DND-41 (cell line): ENCODE results near the gene GNLY.

Experiments used
- ATAC-seq: fragments of 200-7000 bp; cut with Tn5 transposase; 3 replicates; pipeline ENCODE4 v1.9.1; 2021; ENCODE audit warnings: low read depth; ENCODE audit not compliant: insufficient read depth
- DNase-seq: peaks from one replicate; pipeline ENCODE4 v3.0.0-alpha.2; 2020
- H2AFZ ChIP-seq: 2 replicates; pipeline ENCODE4 v1.6.0; 2012; ENCODE audit warnings: low read depth, low read length
- H3K27ac ChIP-seq: 2 replicates; pipeline ENCODE4 v1.5.1; 2012; ENCODE audit warnings: low read length, inconsistent platforms
- H3K27me3 ChIP-seq: fragments of 200-600 bp; sonication (generic); 2 replicates; pipeline ENCODE4 v1.6.0; 2012; ENCODE audit warnings: low read length, mild to moderate bottlenecking, inconsistent platforms; ENCODE audit not compliant: insufficient read depth, poor library complexity
- H3K36me3 ChIP-seq: 2 replicates; pipeline ENCODE4 v1.5.1; 2012; ENCODE audit warnings: low read length, inconsistent platforms; ENCODE audit not compliant: insufficient read depth
- H3K4me1 ChIP-seq: 2 replicates; pipeline ENCODE4 v1.5.1; 2012; ENCODE audit warnings: mild to moderate bottlenecking, low read length; ENCODE audit not compliant: insufficient read depth
- H3K4me2 ChIP-seq: 2 replicates; pipeline ENCODE4 v1.6.0; 2012; ENCODE audit warnings: mild to moderate bottlenecking, moderate library complexity, low read length, inconsistent platforms; ENCODE audit not compliant: insufficient read depth
- H3K4me3 ChIP-seq, 2 experiments: fragments of 200-600 bp in 1 of 2; shearing (Covaris generic) in 1 of 2; 2 replicates each; pipeline ENCODE4 v1.5.1; 2012 to 2016; ENCODE audit warnings: inconsistent platforms in 2 of 2, low read length in 2 of 2, mild to moderate bottlenecking in 2 of 2, low read depth in 1 of 2, moderate library complexity in 1 of 2
- H3K79me2 ChIP-seq: 2 replicates; pipeline ENCODE4 v1.6.0; 2012; ENCODE audit warnings: low read length, inconsistent platforms; ENCODE audit not compliant: insufficient read depth
- H3K9ac ChIP-seq: 2 replicates; pipeline ENCODE4 v1.6.0; 2012; ENCODE audit warnings: low read depth, mild to moderate bottlenecking, inconsistent platforms, low read length, moderate library complexity
- H3K9me3 ChIP-seq: 2 replicates; pipeline ENCODE4 v1.5.1; 2012; ENCODE audit warnings: low read length, moderate library complexity, mild to moderate bottlenecking, inconsistent platforms; ENCODE audit not compliant: insufficient read depth, severe bottlenecking
- H4K20me1 ChIP-seq: 2 replicates; pipeline ENCODE4 v1.6.0; 2012; ENCODE audit warnings: low read length; ENCODE audit not compliant: insufficient read depth
- CTCF ChIP-seq: IDR thresholded peaks from 2 replicates; pipeline ENCODE4 v1.5.1; 2012; ENCODE audit warnings: borderline replicate concordance, low read length, moderate library complexity, mild to moderate bottlenecking; ENCODE audit not compliant: poor library complexity, severe bottlenecking; ENCODE audit errors: extremely low read depth
- EZH2 ChIP-seq: IDR thresholded peaks from 3 replicates; pipeline ENCODE4 v1.6.1; 2012; ENCODE audit warnings: borderline replicate concordance, low read depth, mild to moderate bottlenecking, moderate library complexity, low read length, inconsistent platforms; ENCODE audit not compliant: severe bottlenecking

GNLY gene

GRCh38 chr2:85708641-85709040 lies 14.5 kb downstream of the GNLY start:
- H3K36me3 ChIP-seq, result no peaks in the 10 kb centered on the region
- no peak overlapping the region for H3K4me2 ChIP-seq
- H2AFZ ChIP-seq, result no peak overlapping the region
- H4K20me1 ChIP-seq, result no peaks in the 10 kb centered on the region
- H3K4me3 ChIP-seq, result no peak overlapping the region
- no peak overlapping the region for H3K9ac ChIP-seq
- DNase-seq (no peak), ATAC-seq (no peak)
- H3K27ac ChIP-seq, result no peak overlapping the region
- H3K9me3 ChIP-seq, result no peaks in the 10 kb centered on the region
- H3K27me3 ChIP-seq, result peaks cover 4% of the 10 kb centered on the region
- H3K79me2 ChIP-seq, result no peaks in the 10 kb centered on the region
- H3K4me1 ChIP-seq, result peaks cover 9% of the 10 kb centered on the region
- TF ChIP-seq CTCF, result no peak

GRCh38 chr2:85709401-85709811 lies 15.2 kb downstream of the GNLY start:
- Histone ChIP-seq H4K20me1 (no peaks in the 10 kb centered on the region), H3K27me3 (peaks cover 4% of the 10 kb centered on the region), H3K9ac (no peak overlapping the region), H3K9me3 (no peaks in the 10 kb centered on the region), H3K4me3 (no peak overlapping the region), H3K27ac (no peak overlapping the region), H2AFZ (no peak overlapping the region), H3K79me2 (no peaks in the 10 kb centered on the region), H3K4me2 (no peak overlapping the region), H3K4me1 (peaks cover 10% of the 10 kb centered on the region), H3K36me3 (no peaks in the 10 kb centered on the region)
- ATAC-seq (no peak), DNase-seq (no peak)
- TF ChIP-seq CTCF (no peak), EZH2 (no peak)

- no peaks in the 10 kb centered on the region for H3K79me2 ChIP-seq
- DNase-seq (no peak), ATAC-seq (no peak)
- H3K36me3 ChIP-seq, result no peaks in the 10 kb centered on the region
- H2AFZ ChIP-seq, result no peak overlapping the region
- H3K27me3 ChIP-seq, result peaks cover 4% of the 10 kb centered on the region
- TF ChIP-seq CTCF, result no peak
- no peak for TF ChIP-seq EZH2
- no peak overlapping the region for H3K4me3 ChIP-seq
- no peaks in the 10 kb centered on the region for H4K20me1 ChIP-seq
- H3K9me3 ChIP-seq, result no peaks in the 10 kb centered on the region
- H3K27ac ChIP-seq, result no peak overlapping the region
- no peak overlapping the region for H3K9ac ChIP-seq
- peaks cover 19% of the 10 kb centered on the region for H3K4me1 ChIP-seq
- no peak overlapping the region for H3K4me2 ChIP-seq
Measured at GRCh38 chr2:85710687-85711577, 16.8 kb downstream of the GNLY start.
